GM12878 (cell line): ENCODE measurements around the gene VSX1.

Source experiments
- ASH2L ChIP-seq: fragments of 300-600, 200-600 bp; sonication (generic); IDR thresholded peaks from 2 replicates; pipeline ENCODE4 v1.6.1; 2017; ENCODE audit warnings: low read depth, mild to moderate bottlenecking, borderline replicate concordance
- CBX5 ChIP-seq: sonication (generic); IDR thresholded peaks from 2 replicates; pipeline ENCODE4 v1.6.1; 2016; ENCODE audit warnings: low read depth, moderate library complexity, mild to moderate bottlenecking, inconsistent platforms
- HDAC6 ChIP-seq: fragments of 200-600 bp; sonication (generic); IDR thresholded peaks from one replicate; pipeline ENCODE4 v1.8.0; 2017; ENCODE audit warnings: antibody characterized with exemption; ENCODE audit not compliant: unreplicated experiment
- IKZF2 ChIP-seq, 2 experiments: fragments of 450-650 bp; IDR thresholded peaks; 2 replicates each; pipeline ENCODE4 v1.6.1; 2017; ENCODE audit warnings: mild to moderate bottlenecking in 2 of 2, moderate library complexity in 2 of 2
- POLR2AphosphoS5 ChIP-seq: IDR thresholded peaks from 2 replicates; pipeline ENCODE4 v1.6.1; 2011; ENCODE audit warnings: mild to moderate bottlenecking, low read length, inconsistent platforms
- SP1 ChIP-seq: IDR thresholded peaks from one replicate; pipeline ENCODE4 v1.6.1; 2011; ENCODE audit warnings: low read depth, low read length
- ZNF274 ChIP-seq: IDR thresholded peaks from one replicate; pipeline ENCODE4 v1.8.0; 2011; ENCODE audit not compliant: insufficient read length, insufficient read depth
- TF ChIP-seq, protein P1 (sequence below): fragments of 150-350 bp; IDR thresholded peaks from 2 replicates; pipeline ENCODE4 v1.6.1; 2016; ENCODE audit warnings: low read depth, low read length
- TF ChIP-seq, protein P2 (sequence below), 3 experiments: IDR thresholded peaks in 2 of 3; conservative IDR thresholded peaks in 1 of 3; 2 replicates each; pipeline ENCODE4 v1.5.1; 2011; ENCODE audit warnings: low read depth in 3 of 3, low read length in 3 of 3, mild to moderate bottlenecking in 3 of 3, control low read depth in 2 of 3, moderate library complexity in 2 of 3, inconsistent platforms in 1 of 3, mixed read lengths in 1 of 3; ENCODE audit not compliant: control insufficient read depth in 2 of 3, insufficient read depth in 1 of 3; ENCODE audit errors: extremely low read depth in 1 of 3

GRCh38 chr20:25058847-25059810, 22.8 kb downstream of the VSX1 start:
- no peak for TF ChIP-seq ZNF274
- TF ChIP-seq ASH2L, result no peak
- TF ChIP-seq CBX5, result no peak
- TF ChIP-seq, protein P1, sequence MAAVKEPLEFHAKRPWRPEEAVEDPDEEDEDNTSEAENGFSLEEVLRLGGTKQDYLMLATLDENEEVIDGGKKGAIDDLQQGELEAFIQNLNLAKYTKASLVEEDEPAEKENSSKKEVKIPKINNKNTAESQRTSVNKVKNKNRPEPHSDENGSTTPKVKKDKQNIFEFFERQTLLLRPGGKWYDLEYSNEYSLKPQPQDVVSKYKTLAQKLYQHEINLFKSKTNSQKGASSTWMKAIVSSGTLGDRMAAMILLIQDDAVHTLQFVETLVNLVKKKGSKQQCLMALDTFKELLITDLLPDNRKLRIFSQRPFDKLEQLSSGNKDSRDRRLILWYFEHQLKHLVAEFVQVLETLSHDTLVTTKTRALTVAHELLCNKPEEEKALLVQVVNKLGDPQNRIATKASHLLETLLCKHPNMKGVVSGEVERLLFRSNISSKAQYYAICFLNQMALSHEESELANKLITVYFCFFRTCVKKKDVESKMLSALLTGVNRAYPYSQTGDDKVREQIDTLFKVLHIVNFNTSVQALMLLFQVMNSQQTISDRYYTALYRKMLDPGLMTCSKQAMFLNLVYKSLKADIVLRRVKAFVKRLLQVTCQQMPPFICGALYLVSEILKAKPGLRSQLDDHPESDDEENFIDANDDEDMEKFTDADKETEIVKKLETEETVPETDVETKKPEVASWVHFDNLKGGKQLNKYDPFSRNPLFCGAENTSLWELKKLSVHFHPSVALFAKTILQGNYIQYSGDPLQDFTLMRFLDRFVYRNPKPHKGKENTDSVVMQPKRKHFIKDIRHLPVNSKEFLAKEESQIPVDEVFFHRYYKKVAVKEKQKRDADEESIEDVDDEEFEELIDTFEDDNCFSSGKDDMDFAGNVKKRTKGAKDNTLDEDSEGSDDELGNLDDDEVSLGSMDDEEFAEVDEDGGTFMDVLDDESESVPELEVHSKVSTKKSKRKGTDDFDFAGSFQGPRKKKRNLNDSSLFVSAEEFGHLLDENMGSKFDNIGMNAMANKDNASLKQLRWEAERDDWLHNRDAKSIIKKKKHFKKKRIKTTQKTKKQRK, result no peak
- TF ChIP-seq POLR2AphosphoS5, result no peak
- TF ChIP-seq SP1, result no peak
- TF ChIP-seq, protein P2, sequence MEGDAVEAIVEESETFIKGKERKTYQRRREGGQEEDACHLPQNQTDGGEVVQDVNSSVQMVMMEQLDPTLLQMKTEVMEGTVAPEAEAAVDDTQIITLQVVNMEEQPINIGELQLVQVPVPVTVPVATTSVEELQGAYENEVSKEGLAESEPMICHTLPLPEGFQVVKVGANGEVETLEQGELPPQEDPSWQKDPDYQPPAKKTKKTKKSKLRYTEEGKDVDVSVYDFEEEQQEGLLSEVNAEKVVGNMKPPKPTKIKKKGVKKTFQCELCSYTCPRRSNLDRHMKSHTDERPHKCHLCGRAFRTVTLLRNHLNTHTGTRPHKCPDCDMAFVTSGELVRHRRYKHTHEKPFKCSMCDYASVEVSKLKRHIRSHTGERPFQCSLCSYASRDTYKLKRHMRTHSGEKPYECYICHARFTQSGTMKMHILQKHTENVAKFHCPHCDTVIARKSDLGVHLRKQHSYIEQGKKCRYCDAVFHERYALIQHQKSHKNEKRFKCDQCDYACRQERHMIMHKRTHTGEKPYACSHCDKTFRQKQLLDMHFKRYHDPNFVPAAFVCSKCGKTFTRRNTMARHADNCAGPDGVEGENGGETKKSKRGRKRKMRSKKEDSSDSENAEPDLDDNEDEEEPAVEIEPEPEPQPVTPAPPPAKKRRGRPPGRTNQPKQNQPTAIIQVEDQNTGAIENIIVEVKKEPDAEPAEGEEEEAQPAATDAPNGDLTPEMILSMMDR (IDR thresholded peaks at IDR 0.05 in 2 of 3, conservative IDR thresholded peaks at IDR 0.05 in 1 of 3; ENCODE audit: control insufficient read depth in 2 of 3, extremely low read depth in 1 of 3, insufficient read depth in 1 of 3, low read depth in 3 of 3, low read length in 3 of 3), result no peak
- TF ChIP-seq IKZF2 (IDR thresholded peaks at IDR 0.05), result no peak
- TF ChIP-seq HDAC6, result no peak
